Right cardiac atrium (tissue), 5 donors: ENCODE data around the gene GON4L. TPM values are rescaled to one million over a fixed set of nuclear protein-coding genes. Genes with fewer than 3 reads are reported as not detected.

ENCODE experiments used
- ATAC-seq, 2 donors: fragments of 200-7000 bp; cut with Tn5 transposase; one replicate each; pipeline versions ENCODE4 v1.8.0 to v1.9.1; 2020; ENCODE audit warnings: moderate library complexity in 2 of 2, mild to moderate bottlenecking in 1 of 2
- DNase-seq, 3 donors: peaks; one replicate each; pipeline ENCODE4 v3.0.0-alpha.2; 2020
- H3K27ac ChIP-seq: one replicate; pipeline ENCODE4 v1.5.1; 2013; ENCODE audit warnings: mild to moderate bottlenecking, low read length, control low read depth, moderate library complexity
- H3K27me3 ChIP-seq: one replicate; pipeline ENCODE4 v1.6.1; 2013; ENCODE audit not compliant: control insufficient read depth, insufficient read depth
- H3K4me1 ChIP-seq: one replicate; pipeline ENCODE4 v1.6.1; 2013; ENCODE audit warnings: low read length; ENCODE audit not compliant: control insufficient read depth, insufficient read depth
- H3K4me3 ChIP-seq: one replicate; pipeline ENCODE4 v1.5.1; 2013; ENCODE audit warnings: low read length, control low read depth
- H3K9me3 ChIP-seq: one replicate; pipeline ENCODE4 v1.6.1; 2013; ENCODE audit warnings: low read length; ENCODE audit not compliant: control insufficient read depth
- WGBS: extraction: QIAGEN DNeasy Blood & Tissue Kit; methylation state at CpG from one replicate; pipeline ENCODE4 v1.1.7; 2013; 5-methylcytosine and 5-hydroxymethylcytosine counted together
- intact Hi-C, 4 donors: fragments of 100-400 bp; cut with DNase I; formaldehyde crosslinking; loops; one replicate each; pipeline versions ENCODE4 v1.11.0 to v1.14.0; 2022 to 2023
- polyA plus RNA-seq: library from polyadenylated mRNA; stranded (reverse); fragments of 200-250 nt; gene quantifications from one replicate; pipeline ENCODE4 v1.2.3, GENCODE V29; 2013
- total RNA-seq, 4 donors: library from RNA; stranded (reverse); fragmentation: NEBNext Ultra II Directional; extraction: Animal tissue kit (Norgen Biotek cat#: 25700); gene quantifications; one replicate each; pipeline ENCODE4 v1.2.1, GENCODE V29; 2021
- donor health status: healthy with polysubstance abuse.
- donor health status: DM: no; HTN: yes; CAD: no.
- donor health status: DM: no; HTN: no; CAD: no.
- donor health status: DM: no; HTN: yes; CAD: no; lungs with severe emphysema.
- donor health status: DM: yes; HTN: yes; CAD: no.

The GON4L gene
- total and polyA plus RNA-seq, 5 donors: 13.8 to 30.2 (median 25.0) TPM

DNA sequence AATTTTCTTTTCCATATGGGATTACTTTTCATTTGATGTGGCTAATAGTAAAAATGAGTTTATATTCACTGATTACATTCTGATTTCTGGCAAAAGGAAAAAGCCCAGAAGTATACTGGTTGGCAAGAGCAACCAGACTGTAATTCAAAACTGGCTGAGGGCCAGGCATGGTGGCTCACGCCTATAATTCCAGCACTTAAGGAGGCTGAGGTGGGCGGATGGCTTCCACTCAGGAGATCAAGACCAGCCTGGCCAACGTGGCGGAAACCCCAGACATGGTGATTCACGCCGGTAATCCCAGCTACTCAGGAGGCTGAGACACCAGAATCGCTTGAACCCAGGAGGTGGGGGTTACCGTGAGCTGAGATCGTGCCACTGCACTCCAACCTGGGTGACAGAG, 16.8 kb upstream of the GON4L start:
- DNase-seq (no peak), ATAC-seq (no peak)
- Histone ChIP-seq H3K9me3 (no peaks in the 10 kb centered on the region), H3K27me3 (no peaks in the 10 kb centered on the region), H3K4me3 (no peak overlapping the region), H3K4me1 (peaks cover 13% of the 10 kb centered on the region), H3K27ac (no peak overlapping the region)
- intact Hi-C loops: no loop called here
- WGBS: 83% methylated on average over 9 of the region's 9 CpGs

DNA sequence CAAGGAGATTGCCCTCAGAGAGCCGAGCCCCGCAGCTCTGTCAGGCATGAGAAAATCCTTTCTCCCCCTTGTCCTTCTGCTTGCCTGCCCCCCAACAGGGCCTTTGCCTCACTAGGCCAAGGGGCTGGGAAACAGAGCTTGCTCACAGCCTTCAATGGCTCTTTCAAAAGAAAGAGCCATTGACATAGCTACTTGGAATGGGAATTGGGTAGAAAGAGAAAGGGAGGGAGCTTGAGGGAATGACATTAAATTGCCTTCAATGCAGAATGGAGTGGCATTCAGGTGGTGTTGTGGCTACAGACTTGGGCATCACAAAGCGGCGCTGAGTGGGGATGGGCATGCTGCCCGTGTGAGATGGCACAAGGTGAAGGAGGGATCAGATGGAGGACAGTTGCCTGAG, 15.5 kb upstream of the GON4L start:
- no peaks in the 10 kb centered on the region for H3K9me3 ChIP-seq
- no peaks in the 10 kb centered on the region for H3K27me3 ChIP-seq
- intact Hi-C loops: no loop called here
- peaks cover 13% of the 10 kb centered on the region for H3K4me1 ChIP-seq
- peak; percentile 35 to 46 for ATAC-seq
- no peak overlapping the region for H3K27ac ChIP-seq
- peak in 2 of 3 donors; percentile 66 to 70 for DNase-seq
- no peak overlapping the region for H3K4me3 ChIP-seq
- 76% methylated on average over 5 of the region's 5 CpGs for WGBS

- H3K4me3 ChIP-seq: no peak overlapping the region
- H3K27me3 ChIP-seq: no peaks in the 10 kb centered on the region
- 28% methylated on average over 1 of the region's 1 CpG for WGBS
- ATAC-seq: peak; percentile 72 to 85
- intact Hi-C loops: no loop called here
- peak; percentile 55 to 84 (median 81) for DNase-seq
- peak overlapping the region; percentile 80 for H3K27ac ChIP-seq
- no peaks in the 10 kb centered on the region for H3K9me3 ChIP-seq
- H3K4me1 ChIP-seq: peaks cover 13% of the 10 kb centered on the region
Measured at GRCh38 chr1:155871390-155871789, 14.4 kb upstream of the GON4L start.

GRCh38 chr1:155867766-155868165, 10.8 kb upstream of the GON4L start:
- no peak overlapping the region for H3K27ac ChIP-seq
- ATAC-seq (no peak), DNase-seq (no peak)
- no peak overlapping the region for H3K4me3 ChIP-seq
- 93% methylated on average over 8 of the region's 8 CpGs for WGBS
- no peaks in the 10 kb centered on the region for H3K9me3 ChIP-seq
- H3K4me1 ChIP-seq: peaks cover 13% of the 10 kb centered on the region
- intact Hi-C loops: loop anchor here in 1 of 4 donors (10.0 kb wide), 1 partner anchor 47 kb away; the partner anchor contains the start of gene RIT1
- no peaks in the 10 kb centered on the region for H3K27me3 ChIP-seq

GRCh38 chr1:155864393-155864792, 7.4 kb upstream of the GON4L start:
- H3K27ac ChIP-seq: no peak overlapping the region
- H3K27me3 ChIP-seq: no peaks in the 10 kb centered on the region
- H3K4me1 ChIP-seq: no peaks in the 10 kb centered on the region
- no peaks in the 10 kb centered on the region for H3K9me3 ChIP-seq
- no peak for ATAC-seq
- intact Hi-C loops: loop anchor here in 1 of 4 donors (10.0 kb wide), 1 partner anchor 50 kb away; the partner anchor contains the start of gene RIT1
- DNase-seq: no peak
- no peak overlapping the region for H3K4me3 ChIP-seq

GRCh38 chr1:155861896-155862295, 4.9 kb upstream of the GON4L start:
- H3K27ac ChIP-seq: no peak overlapping the region
- H3K27me3 ChIP-seq: no peaks in the 10 kb centered on the region
- no peak overlapping the region for H3K4me3 ChIP-seq
- 96% methylated on average over 2 of the region's 2 CpGs for WGBS
- no peak for ATAC-seq
- H3K4me1 ChIP-seq: no peaks in the 10 kb centered on the region
- H3K9me3 ChIP-seq: no peaks in the 10 kb centered on the region
- no peak for DNase-seq
- intact Hi-C loops: loop anchor here in 1 of 4 donors (10.0 kb wide), 1 partner anchor 53 kb away; the partner anchor contains the start of gene RIT1

GRCh38 chr1:155860970-155861510, 4.0 kb upstream of the GON4L start:
- Histone ChIP-seq H3K4me3 (peak overlapping the region; percentile 43), H3K27me3 (no peaks in the 10 kb centered on the region), H3K27ac (peak overlapping the region; percentile 86), H3K9me3 (no peaks in the 10 kb centered on the region), H3K4me1 (no peaks in the 10 kb centered on the region)
- no peak for ATAC-seq
- intact Hi-C loops: loop anchor here in 1 of 4 donors (10.0 kb wide), 1 partner anchor 54 kb away; the partner anchor contains the start of gene RIT1
- DNase-seq: no peak
- WGBS: 50% methylated on average over 2 of the region's 2 CpGs

DNA sequence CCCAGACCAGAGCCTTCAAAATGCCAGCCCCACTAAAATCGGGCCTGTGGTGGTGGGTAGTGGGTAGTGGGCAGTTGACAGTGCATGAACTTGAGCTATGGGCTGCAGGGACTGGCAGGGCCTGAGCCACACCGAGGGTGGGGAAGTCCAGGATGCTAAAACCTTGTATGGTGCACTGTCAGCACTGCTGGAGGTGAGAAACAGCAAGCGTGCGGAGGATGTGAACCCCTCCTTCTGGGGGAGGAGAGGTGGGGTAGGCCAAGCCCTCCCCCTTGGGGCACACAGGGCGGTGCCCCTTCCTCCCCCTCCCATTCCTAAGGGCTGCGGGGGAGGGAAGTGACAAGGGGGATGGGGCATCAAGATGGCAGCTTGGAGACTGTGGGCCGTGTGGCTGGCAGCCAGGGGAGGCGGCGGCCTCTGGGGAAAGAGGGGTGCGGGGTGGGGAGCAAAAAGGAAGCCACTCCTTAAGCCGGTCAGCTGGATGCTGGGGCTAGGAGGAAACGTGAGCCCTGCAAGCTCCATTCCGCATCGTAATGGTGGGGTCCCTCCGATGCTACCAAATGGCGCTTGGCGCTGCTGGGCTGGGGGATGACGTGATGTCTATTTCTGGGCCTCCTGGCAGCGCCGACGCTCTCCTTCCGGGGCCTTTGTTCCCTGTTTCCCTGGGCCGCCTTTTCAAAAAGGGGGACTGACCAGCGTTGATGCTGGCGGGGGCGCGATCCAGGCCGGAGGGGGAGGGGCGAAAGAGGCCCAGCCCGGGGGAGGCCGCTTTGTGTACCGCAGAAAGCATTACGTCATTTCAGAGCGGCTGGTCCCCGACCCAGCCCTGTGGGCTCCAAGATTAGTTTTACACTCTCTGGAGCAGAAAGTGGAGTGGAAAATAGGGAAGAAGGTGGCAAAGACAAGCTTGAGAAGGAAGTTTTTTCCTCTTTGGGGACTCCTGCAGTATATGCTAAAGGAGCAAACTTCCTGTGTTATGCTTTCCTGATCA, 3.2 kb upstream of the GON4L start:
- 2% methylated on average over 35 of the region's 35 CpGs for WGBS
- no peaks in the 10 kb centered on the region for H3K4me1 ChIP-seq

GRCh38 chr1:155859234-155859829, 2.3 kb upstream of the GON4L start, which contains the start of gene SYT11:
SYT11 (plus strand) TSS chr1:155859567; CDS start chr1:155859762, 195 bp downstream.
- H3K9me3 ChIP-seq: no peaks in the 10 kb centered on the region
- under 1% methylated on average over 33 of the region's 33 CpGs for WGBS

More for the DNA sequence above, 3.2 kb upstream of the GON4L start:
- H3K27ac ChIP-seq: peak overlapping the region; percentile 86
- no peaks in the 10 kb centered on the region for H3K27me3 ChIP-seq
- DNase-seq (peak; percentile 93 to 96 (median 95)), ATAC-seq (peak; percentile 72 to 74)
- intact Hi-C loops: loop anchor here in 1 of 4 donors (10.0 kb wide), 1 partner anchor 55 kb away; the partner anchor contains the start of gene RIT1
- no peaks in the 10 kb centered on the region for H3K9me3 ChIP-seq
- H3K4me3 ChIP-seq: peak overlapping the region; percentile 43

GRCh38 chr1:155858800-155859233, 1.8 kb upstream of the GON4L start:
- Histone ChIP-seq H3K9me3 (no peaks in the 10 kb centered on the region), H3K27ac (peak overlapping the region; percentile 49), H3K27me3 (no peaks in the 10 kb centered on the region), H3K4me3 (peak overlapping the region; percentile 63), H3K4me1 (no peaks in the 10 kb centered on the region)
- ATAC-seq (no peak), DNase-seq (peak in 1 of 3 donors; percentile 26)
- WGBS: 60% methylated on average over 12 of the region's 12 CpGs
- intact Hi-C loops: no loop called here

More at GRCh38 chr1:155859234-155859829, 2.3 kb upstream of the GON4L start, which contains the start of gene SYT11:
- intact Hi-C loops: no loop called here
- Histone ChIP-seq H3K4me3 (peak within 1 kb of the TSS; percentile 63), H3K4me1 (no peaks in the 10 kb centered on the region), H3K27me3 (no peaks in the 10 kb centered on the region), H3K27ac (peak within 1 kb of the TSS; percentile 86)
- DNase-seq (peak; percentile 95 to 98 (median 97)), ATAC-seq (peak; percentile 91 to 93)
